Measurements from ENCODE around the gene NCOA7.

- TF ChIP-seq CTCF (IDR thresholded peaks at IDR 0.05) (no peak), ZFX (IDR thresholded peaks at IDR 0.05; ENCODE audit: borderline replicate concordance) (no peak)
Observed at GRCh38 chr6:125872259-125872921, 81.6 kb downstream of the NCOA7 start.

Measured in 22Rv1 (cell line).